ENCODE data around the gene SRD5A1.
"Not testable (repeated sequence)": the region's sequence is repeated elsewhere in the genome, so short reads cannot be mapped to it uniquely, and the experiment has no call there.

The SRD5A1 gene

DNA sequence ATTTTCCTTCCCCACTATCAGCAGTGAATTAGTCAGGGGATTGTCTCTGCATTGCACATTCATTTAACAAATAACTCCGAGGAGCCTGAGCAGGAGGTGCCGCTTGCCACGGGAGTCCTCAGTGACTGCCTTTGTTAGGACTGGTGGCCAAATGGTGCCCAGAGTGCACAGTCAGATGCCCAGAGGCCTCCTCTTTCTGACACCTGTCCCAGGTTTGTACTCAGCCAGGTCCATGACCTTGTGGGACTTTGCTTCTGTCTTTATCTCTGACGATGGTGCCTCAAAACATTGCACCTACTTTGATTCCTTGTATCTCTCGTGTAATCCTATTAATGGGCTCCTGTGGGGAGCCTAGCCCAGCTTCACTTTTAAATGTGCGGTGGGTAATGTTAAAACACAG is 4.3 kb downstream of the SRD5A1 start:
- DNase-seq (ENCODE audit: extremely low spot score, insufficient read length, low read depth): no peak
- no peak for FAIRE-seq

GRCh38 chr5:6638236-6638635 is 5.0 kb downstream of the SRD5A1 start:
- no peak for FAIRE-seq

DNA sequence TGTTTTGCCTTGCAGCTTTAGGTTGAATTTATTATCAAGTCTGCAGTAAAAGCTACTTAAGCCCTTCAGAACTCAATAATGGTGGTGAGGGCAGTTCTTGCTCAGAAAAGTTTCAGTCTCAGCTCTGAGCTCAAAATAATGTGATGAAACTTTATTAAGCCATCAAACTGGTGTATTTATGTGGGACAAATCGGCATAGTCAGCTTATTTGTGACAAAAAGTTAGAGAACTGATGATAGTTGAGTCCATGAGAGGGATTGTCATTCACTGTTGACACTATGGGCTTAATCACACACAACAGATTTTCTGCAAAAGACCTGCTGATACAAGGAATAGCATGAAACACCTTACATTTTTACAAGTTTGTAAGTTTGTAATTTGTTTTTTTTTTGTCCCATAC is 9.4 kb downstream of the SRD5A1 start:
- FAIRE-seq (no peak), DNase-seq (ENCODE audit: extremely low spot score, insufficient read length, low read depth) (no peak)

More at GRCh38 chr5:6638236-6638635, 5.0 kb downstream of the SRD5A1 start:
- DNase-seq (ENCODE audit: extremely low spot score, insufficient read length, low read depth): no peak

GRCh38 chr5:6644794-6645241 is 11.6 kb downstream of the SRD5A1 start:
- DNase-seq (ENCODE audit: extremely low spot score, insufficient read length, low read depth) (no peak), FAIRE-seq (no peak)

- FAIRE-seq; DNase-seq (ENCODE audit: extremely low spot score, insufficient read length, low read depth): not testable (repeated sequence)
These were observed 12.5 kb downstream of the SRD5A1 start for GRCh38 chr5:6645571-6646362.

DNA sequence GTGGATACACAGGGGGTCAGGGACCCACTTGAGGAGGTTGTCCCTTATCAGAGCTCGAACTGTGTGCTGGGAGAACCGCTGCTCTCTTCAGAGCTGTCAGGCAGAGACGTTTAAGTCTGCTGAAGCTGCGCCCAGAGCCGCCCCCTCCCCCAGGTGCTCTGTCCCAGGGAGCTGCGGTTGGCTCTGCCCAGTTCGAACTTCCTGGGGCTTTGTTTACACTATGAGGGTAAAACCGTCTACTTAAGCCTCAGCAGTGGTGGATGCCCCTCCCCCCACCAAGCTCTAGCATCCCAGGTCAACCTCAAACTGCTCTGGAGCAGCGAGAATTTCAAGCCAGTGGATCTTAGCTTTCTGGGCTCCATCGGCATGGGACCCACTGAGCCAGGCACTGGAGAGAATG is 15.9 kb downstream of the SRD5A1 start:
- FAIRE-seq (no peak), DNase-seq (ENCODE audit: extremely low spot score, insufficient read length, low read depth) (no peak)

DNA sequence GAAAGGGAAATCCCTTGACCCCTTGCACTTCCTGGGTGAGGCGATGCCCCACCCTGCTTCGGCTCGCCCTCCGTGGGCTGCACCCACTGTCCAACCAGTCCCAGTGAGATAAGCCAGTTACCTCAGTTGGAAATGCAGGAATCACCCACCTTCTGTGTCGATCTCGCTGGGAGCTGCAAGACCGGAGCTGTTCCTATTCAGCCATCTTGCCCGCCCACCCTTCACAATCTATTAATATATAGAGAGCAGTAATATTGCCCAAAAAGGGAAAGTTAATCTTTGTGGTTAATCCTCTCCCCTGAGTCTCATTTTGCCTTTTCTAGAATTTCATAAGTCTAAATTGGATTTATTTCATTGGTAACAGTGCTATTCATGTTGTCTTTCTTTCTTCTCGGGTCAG is 16.4 kb downstream of the SRD5A1 start:
- FAIRE-seq (no peak), DNase-seq (ENCODE audit: extremely low spot score, insufficient read length, low read depth) (no peak)

- DNase-seq (ENCODE audit: extremely low spot score, insufficient read length, low read depth) (no peak), FAIRE-seq (peak; percentile 9)
These were observed 18.8 kb downstream of the SRD5A1 start for GRCh38 chr5:6652025-6652424.

DNA sequence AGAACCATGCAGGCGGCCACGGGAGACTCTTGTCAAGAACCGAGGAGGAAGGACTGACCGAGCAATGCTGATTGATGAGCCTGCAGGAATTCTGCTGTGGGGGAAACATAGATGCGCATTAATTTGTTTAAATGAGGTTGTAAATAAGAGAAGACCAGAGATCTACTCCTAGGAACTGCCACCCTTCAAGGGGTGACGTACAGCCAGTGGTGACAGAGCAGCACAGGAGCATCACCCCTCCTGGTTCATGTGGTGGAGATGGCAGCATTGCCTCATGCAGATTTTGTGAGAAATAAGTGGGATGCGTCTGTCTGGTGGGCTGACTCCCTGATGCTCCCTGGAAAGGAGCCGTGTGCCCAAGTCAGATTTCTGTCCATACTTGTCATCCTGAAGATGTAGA is 22.2 kb downstream of the SRD5A1 start:
- no peak for DNase-seq (ENCODE audit: extremely low spot score, insufficient read length, low read depth)
- no peak for FAIRE-seq

GRCh38 chr5:6656680-6657079 is 23.4 kb downstream of the SRD5A1 start:
- FAIRE-seq: no peak

GRCh38 chr5:6659941-6660684 is 26.9 kb downstream of the SRD5A1 start:
- DNase-seq (ENCODE audit: extremely low spot score, insufficient read length, low read depth) (peak; percentile 26), FAIRE-seq (no peak)

More at GRCh38 chr5:6656680-6657079, 23.4 kb downstream of the SRD5A1 start:
- DNase-seq (ENCODE audit: extremely low spot score, insufficient read length, low read depth): no peak

DNA sequence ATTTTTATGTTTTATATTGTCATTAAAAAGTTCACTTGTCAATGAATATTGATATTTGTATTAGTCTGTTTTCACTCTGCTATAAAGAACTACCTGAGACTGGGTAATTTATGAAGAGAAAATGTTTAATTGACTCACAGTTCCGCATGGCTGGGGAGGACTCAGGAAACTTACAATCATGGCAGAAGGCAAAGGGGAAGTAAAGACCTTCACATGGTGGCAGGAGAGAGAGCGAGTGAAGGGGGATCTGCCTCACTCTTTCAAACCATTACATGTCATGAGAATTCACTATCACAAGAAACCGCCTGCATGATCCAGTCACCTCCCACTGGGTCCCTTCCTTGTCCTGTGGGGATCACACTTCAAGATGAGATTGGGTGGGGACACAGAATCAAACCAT is 27.4 kb downstream of the SRD5A1 start:
- DNase-seq (ENCODE audit: extremely low spot score, insufficient read length, low read depth) (no peak), FAIRE-seq (peak; percentile 76)

GRCh38 chr5:6666762-6667161 is 33.5 kb downstream of the SRD5A1 start:
- no peak for FAIRE-seq
- no peak for DNase-seq (ENCODE audit: extremely low spot score, insufficient read length, low read depth)

GRCh38 chr5:6667648-6668047 is 34.4 kb downstream of the SRD5A1 start:
- no peak for DNase-seq (ENCODE audit: extremely low spot score, insufficient read length, low read depth)
- no peak for FAIRE-seq

GRCh38 chr5:6668717-6669116 is 35.5 kb downstream of the SRD5A1 start:
- not testable (repeated sequence) for DNase-seq (ENCODE audit: extremely low spot score, insufficient read length, low read depth); FAIRE-seq

GRCh38 chr5:6673031-6673430 is 39.8 kb downstream of the SRD5A1 start:
- DNase-seq (ENCODE audit: extremely low spot score, insufficient read length, low read depth): no peak
- FAIRE-seq: no peak

DNA sequence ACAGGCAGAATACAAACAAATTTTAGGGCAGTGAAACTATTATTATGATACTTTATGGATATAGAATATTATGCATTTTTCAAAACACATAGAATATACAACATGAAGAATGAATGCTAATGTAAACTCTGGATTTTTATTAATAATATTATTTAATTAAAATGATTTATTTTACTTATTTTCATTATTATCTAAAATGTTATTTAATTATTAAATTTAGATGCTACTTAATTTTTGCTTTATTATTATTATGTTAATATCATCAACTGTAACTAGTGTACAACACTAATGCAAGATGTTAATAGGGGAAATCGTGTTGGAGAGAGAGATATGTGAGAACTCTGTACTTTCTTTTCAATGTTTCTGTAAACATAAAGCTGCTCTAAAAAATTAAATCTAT is 40.7 kb downstream of the SRD5A1 start:
- FAIRE-seq: no peak
- no peak for DNase-seq (ENCODE audit: extremely low spot score, insufficient read length, low read depth)

DNA sequence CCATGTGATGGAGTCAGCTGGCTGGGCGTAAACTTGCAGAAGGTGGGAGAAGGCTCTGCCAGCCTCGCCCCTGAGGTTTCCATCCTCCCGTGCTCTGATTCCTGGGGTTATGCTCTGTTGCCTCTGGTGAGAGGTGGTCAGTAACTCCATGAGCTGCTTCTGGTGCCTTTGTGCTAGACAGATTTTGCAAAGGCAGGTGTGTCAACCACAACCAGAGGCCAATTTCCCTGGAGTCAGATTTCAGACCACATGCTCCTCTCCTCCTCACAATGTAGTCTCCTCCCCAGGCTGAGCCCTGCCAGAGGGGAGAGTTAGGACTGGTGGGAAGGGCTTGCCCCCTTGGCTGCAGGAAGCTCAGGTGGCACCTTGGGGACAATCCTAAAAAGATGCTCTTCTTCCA is 41.2 kb downstream of the SRD5A1 start:
- DNase-seq (ENCODE audit: extremely low spot score, insufficient read length, low read depth): no peak
- no peak for FAIRE-seq

GRCh38 chr5:6674886-6675285 is 41.6 kb downstream of the SRD5A1 start:
- no peak for DNase-seq (ENCODE audit: extremely low spot score, insufficient read length, low read depth)
- no peak for FAIRE-seq

DNA sequence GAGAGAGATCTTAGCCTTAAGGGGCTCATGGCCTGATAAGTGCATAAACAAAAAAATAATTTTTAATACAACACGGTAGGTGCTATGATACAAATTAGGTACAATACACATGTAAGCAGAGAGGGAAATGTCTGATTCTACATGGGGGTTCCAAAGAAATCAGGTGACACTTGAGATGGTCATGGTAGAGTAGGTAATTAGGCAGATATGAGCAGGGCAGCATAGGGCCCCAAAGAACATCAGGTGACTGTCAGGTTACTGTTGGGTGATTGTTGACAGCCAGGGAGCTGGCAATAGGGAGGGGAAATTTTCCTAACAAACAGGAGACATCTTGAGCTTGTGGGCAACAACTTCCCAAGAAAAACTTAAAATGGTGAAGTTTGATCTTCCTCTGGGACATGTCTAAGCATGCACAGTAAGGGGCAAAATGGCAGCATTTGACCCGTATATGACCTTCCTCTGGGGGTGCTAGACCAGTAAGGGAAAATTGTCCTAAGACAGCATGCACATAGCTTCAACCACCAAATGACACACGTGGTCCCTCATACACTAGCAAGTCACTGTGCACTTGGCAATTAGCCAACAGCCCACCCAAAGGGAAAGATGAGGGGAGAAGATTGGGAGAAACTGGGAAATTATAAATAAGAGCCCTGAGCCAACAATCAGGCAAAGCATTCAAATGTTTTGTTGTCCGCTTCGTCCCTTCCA is 42.7 kb downstream of the SRD5A1 start:
- FAIRE-seq (no peak), DNase-seq (ENCODE audit: extremely low spot score, insufficient read length, low read depth) (no peak)

DNA sequence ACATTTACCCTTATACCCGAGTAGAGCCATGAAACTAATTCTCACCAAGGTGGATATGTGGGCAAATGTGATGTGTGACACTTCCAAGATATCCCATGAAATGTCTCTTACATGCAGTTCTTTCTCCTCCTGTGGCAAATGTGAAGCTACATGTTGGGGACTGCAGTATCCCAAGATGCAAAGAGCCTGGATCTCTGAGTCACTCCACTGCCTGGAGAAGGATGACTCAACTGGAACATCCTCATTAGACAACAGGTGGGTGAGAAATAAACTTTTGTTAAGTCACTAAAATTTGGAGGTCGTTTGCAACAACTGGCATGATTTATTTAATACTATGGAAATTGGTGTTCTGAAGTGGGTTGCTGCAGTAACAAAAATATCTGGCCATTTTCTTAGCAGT is 43.5 kb downstream of the SRD5A1 start:
- no peak for DNase-seq (ENCODE audit: extremely low spot score, insufficient read length, low read depth)
- FAIRE-seq: no peak

Measured in GM18507 (cell line).